GM21723 (cell line): ENCODE measurements around the gene SFSWAP.
A peak's percentile ranks its signal among the peaks of the same experiment; 100 is the strongest.
"Not testable (repeated sequence)": the region's sequence is repeated elsewhere in the genome, so short reads cannot be mapped to it uniquely, and the experiment has no call there.

Experiments used
- ATAC-seq: cut with Tn5 transposase; IDR thresholded peaks from one replicate; pipeline ENCODE4 v1.9.1; 2021; ENCODE audit warnings: mild to moderate bottlenecking, moderate library complexity; ENCODE audit not compliant: unreplicated experiment

Gene SFSWAP

DNA sequence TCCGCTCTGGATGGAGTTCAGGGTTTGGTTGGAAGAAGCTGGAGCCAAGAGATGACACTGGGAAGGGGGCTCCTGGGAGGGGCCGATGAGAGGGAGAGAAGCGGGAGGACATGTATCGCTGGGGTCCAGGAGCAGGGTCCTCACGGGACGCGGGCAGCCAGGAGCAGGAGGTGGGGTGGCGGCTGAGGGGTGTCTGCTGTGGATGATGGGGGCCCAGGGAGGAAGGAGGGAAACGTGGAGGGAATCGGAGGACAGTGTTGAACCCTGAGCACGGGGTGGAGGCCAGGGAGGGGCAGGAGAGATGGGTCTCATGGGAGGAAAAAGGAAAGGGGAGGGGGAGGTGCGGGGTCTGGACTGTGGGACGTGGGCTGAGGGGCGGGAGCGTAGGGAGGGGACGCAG lies 31.7 kb upstream of the SFSWAP start:
- ATAC-seq: not testable (repeated sequence)

DNA sequence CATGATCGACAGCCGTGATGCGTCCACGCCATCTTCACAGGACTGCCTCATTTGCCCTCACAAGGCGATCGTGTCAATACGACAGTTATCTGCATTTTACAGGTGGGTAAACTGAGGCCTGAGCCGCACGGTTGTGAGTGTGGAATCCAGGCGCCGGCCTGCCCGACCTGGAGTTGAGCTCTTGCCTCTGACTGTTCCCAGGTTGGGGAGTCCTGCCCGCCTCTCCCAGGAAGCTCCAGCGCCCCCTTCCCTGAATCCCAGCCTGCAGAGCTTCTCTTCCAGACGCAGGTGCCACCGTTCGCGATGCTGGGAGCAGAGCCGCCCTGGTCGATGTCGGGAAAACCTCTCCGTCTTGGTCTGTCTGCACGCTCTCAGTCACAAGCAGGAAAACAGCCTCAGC lies 31.1 kb upstream of the SFSWAP start:
- not testable (repeated sequence) for ATAC-seq

DNA sequence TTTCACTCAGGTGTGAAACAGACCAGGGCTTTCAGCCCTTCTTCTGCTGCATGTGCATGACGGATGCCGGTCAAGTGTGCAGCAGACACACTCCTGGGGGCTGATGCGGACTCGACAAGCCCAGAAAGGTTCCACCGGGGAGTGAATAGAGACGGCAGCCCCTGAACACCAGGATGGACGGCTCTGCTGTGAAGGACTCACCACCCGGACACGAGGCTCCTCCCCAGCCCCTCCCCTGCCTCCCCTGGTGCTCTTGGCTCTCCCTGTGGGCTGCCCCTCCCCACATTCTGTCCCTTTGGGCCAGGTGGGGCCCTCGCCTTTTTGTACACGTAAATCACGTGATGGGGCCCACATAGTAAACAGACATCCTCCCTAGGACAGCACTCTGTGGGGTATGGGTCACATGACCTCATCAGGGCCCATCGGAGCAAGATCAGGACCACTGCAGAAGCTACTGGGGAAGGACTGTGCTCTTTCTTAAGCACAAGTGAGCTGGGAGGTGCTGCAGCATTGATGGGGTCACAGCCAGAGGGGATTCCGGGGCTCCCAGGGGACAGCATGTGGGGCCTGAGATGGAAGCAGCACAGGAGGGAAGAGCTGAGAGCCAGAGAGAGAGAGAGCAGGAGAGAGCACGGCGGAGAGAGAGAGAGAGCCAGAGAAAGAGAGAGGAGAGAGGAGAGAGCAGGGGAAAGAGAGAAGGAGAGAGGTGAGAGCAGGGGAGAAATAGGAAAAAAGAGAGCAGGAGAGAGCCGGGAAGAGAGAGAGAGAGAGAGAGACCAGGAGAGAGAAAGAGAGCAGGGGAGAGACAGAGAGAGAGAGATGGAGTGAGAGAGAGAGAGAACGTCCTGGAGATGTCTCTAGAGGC lies 30.3 kb upstream of the SFSWAP start:
- not testable (repeated sequence) for ATAC-seq

DNA sequence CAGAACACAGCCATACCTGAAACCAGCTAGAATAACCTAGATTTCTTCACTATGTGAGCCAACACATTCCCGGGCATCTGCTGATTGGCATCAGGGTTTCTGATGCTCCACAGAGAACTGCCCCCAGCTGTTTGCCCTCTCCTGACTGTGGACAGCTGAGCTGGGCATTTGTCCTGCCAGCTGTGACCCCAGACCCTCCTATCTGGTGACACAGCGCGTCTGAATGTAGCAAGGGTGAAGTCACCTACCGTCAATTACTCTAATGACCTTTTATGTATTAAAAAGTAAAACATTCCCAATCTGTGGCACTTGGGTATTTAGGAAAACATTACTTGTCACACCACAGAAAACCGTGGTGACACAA lies 29.7 kb upstream of the SFSWAP start:
- ATAC-seq: no peak

- ATAC-seq: peak; percentile 100
Observed at GRCh38 chr12:131681746-131682509, 29.0 kb upstream of the SFSWAP start.

DNA sequence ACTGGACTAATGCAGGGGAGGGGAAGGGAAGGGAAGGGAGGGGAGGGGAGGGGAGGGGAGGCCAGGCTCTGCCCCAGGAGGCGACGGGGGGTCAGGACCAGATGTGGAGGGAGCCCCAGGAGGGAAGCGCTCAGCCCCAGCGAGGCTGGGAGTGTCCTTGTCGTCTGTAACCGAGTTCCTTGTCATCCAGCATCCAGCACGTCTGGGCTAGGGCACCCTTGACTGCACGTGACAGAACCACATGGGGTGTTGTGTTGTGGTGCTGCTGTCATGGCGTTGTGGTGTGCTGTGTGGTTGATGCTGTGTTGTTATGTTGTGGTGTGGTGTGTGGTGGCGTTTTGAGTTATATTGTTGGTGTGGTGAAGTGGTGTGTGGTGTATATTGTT lies 28.4 kb upstream of the SFSWAP start:
- ATAC-seq: no peak

GRCh38 chr12:131683266-131684014 lies 27.4 kb upstream of the SFSWAP start:
- no peak for ATAC-seq

GRCh38 chr12:131684015-131684725 lies 26.7 kb upstream of the SFSWAP start:
- ATAC-seq: no peak

DNA sequence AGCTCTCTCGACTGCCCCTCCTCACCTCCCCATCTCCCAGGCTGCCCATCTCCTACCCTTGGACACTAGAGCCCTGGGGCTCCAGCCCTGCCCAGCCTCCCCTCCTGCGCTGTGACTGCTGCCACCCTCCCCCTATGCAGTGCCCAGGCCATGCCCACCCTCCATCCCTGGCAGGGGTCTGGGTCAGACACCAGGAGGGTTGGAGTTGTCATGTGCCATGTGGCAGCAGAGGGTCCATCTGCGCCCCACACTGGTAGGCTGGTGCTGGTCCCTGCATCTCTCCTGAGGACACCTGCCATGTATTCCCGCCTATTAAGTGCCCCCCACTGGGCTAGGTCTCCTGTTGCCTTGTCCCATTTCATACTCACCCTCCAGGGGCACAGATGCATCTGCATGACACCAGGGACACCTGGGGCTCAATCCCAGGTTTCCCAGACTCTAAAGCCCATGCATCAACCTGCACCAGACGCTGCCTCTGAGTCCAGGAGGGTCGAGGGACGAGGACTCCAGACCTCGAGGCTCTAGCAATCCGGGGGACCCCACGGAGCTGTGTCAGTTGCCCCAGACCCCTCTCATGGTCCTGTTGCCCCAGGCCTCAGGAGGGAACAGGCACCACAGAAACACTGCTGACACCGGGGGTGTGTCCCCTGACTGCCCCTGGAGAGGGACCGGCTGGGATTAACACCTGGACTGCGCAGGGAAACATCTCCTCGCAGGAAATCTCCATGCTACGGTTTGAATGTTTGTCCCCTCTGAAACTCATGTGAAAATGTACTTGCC lies 23.4 kb upstream of the SFSWAP start:
- no peak for ATAC-seq

DNA sequence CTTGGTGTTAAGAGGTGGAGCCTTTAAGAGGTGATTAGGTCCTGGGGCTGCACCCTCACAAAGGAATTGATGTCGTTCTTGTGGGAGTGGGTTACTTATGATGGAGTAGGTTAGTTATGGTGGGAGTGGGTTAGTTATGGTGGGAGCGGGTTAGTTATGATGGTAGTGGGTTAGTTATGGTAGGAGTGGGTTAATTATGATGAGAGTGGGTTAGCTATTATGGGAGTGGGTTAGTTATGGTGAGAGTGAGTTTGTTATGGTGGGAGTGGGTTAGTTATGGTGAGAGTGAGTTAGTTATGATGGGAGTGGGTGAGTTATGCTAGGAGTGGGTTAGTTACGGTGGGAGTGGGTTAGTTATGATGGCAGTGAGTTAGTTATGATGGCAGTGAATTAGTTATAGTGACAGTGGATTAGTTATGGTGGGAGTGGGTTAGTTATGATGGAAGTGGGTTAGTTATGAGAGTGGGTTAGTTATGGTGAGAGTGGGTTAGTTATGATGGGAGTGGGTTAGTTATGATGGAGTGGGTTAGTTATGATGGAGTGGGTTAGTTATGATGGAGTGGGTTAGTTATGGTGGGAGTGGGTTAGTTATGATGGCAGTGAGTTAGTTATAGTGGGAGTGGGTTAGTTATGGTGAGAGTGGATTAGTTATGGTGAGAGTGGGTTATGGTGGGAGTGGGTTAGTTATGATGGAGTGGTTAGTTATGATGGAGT lies 22.6 kb upstream of the SFSWAP start:
- ATAC-seq: no peak

- ATAC-seq: no peak
Observed at GRCh38 chr12:131688845-131689154, 22.1 kb upstream of the SFSWAP start.

GRCh38 chr12:131690320-131690719 lies 20.6 kb upstream of the SFSWAP start:
- no peak for ATAC-seq

DNA sequence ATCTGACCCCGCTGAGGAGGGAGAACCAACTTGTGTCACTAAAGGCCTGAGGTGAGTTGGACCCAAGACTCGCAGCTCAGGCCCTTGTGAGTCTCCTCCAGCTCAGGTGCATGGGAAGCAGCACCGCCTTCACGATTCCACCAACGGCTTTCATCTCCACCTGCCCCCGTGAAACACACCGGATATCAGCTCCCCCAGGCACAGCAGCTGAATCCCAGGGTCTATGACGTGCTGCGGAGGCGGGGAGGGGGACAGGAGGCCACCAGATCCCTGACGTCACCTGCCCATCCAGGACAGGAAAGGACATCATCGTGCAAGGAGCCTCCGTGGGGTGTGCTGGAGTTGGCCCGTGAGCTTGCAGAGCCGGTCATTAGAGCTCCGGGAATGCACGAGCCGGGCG lies 18.5 kb upstream of the SFSWAP start:
- ATAC-seq: no peak

DNA sequence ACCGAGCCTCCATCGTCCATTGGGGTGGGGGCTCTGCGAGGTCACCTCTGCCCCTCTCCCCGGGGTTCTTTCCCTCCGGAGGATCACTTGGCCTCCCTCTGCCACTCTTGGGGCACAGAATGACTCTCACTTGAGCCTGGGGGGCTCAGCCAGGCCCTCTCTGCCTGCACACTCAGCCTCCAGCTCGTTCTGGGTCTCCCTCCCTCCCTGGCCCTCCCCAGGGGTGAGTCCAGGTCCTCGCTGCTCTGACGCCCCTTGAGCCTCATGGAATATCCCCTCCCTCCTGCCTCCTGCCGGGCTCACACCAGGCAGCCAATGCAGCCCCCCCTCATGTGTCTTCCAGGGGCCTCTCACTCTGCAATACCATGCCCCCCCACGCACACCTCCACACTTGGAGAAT lies 17.7 kb upstream of the SFSWAP start:
- no peak for ATAC-seq

- ATAC-seq: no peak
Observed at GRCh38 chr12:131694116-131694838, 16.6 kb upstream of the SFSWAP start.

- ATAC-seq: no peak
Observed at GRCh38 chr12:131695968-131696367, 14.9 kb upstream of the SFSWAP start.

DNA sequence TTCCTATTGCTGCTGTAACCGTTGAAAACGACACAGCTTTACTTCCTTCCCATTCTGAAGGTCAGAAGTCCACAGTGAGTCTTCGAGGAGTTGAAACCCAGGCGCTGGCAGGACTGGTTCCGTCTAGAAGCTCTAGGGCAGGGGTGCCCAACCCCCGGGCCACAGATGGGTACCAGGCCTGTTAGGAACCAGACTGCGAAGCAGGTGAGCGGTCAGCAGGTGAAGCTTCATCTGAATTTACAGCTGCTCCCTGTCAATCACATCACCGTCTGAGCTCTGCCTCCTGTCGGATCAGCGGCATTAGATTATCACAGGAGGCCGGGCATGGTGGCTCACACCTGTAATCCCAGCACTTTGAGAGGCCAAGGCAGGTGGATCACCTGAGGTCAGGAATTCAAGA lies 12.6 kb upstream of the SFSWAP start:
- ATAC-seq: no peak

- ATAC-seq: no peak
Observed at GRCh38 chr12:131699434-131699833, 11.5 kb upstream of the SFSWAP start.

DNA sequence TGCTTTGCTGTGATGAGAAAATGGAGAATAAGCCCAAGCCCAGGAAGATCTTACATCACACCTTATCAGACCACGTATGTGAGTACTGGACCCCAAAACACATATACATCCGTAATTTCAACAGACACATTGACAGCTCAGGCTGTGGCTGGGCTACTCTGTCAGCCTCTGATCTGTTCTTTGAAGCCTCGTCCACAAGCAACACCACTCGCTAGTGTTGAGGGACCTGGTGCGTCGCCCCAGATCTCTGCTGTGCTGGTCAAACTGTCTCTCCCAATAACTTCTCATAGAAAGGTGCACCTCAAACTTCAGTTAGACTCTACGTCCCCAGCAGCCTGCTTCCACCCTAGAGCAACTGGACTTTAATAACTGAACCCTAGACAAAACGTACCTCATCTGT lies 10.6 kb upstream of the SFSWAP start:
- ATAC-seq: no peak
